Astrocyte (in vitro differentiated cells and primary cell): ENCODE results near the gene CELF5. TPM values are rescaled to one million over a fixed set of nuclear protein-coding genes. Genes with fewer than 3 reads are reported as not detected.
A peak's percentile ranks its signal among the peaks of the same experiment; 100 is the strongest.

Experiments used
- DNase-seq: peaks from one replicate; pipeline ENCODE4 v3.0.0-alpha.2; 2010; ENCODE audit warnings: low read depth
- FAIRE-seq: peaks from 2 replicates; lab custom pipeline; 2011; peaks lifted over from hg19 to GRCh38; lab: Jason Lieb, UNC
- H2AFZ ChIP-seq: 2 replicates; pipeline ENCODE4 v1.6.0; 2012; ENCODE audit warnings: low read depth, low read length, inconsistent platforms
- H3K27ac ChIP-seq: 2 replicates; pipeline ENCODE4 v1.5.1; 2011; ENCODE audit warnings: low read depth, low read length, inconsistent platforms
- H3K27me3 ChIP-seq: 2 replicates; pipeline ENCODE4 v1.6.0; 2011; ENCODE audit warnings: low read length, inconsistent platforms; ENCODE audit not compliant: insufficient read depth
- H3K36me3 ChIP-seq: 2 replicates; pipeline ENCODE4 v1.5.1; 2011; ENCODE audit warnings: low read length, inconsistent platforms; ENCODE audit not compliant: insufficient read depth
- H3K4me1 ChIP-seq: 2 replicates; pipeline ENCODE4 v1.5.1; 2011; ENCODE audit warnings: low read length, inconsistent platforms; ENCODE audit not compliant: insufficient read depth
- H3K4me2 ChIP-seq: 2 replicates; pipeline ENCODE4 v1.6.0; 2012; ENCODE audit warnings: low read length, inconsistent platforms
- H3K4me3 ChIP-seq: 2 replicates; pipeline ENCODE4 v1.5.1; 2011; ENCODE audit warnings: low read depth, mild to moderate bottlenecking, low read length, inconsistent platforms; ENCODE audit not compliant: insufficient read depth
- H3K79me2 ChIP-seq: 2 replicates; pipeline ENCODE4 v1.6.0; 2012; ENCODE audit warnings: mild to moderate bottlenecking, low read length, inconsistent platforms; ENCODE audit not compliant: insufficient read depth
- H3K9ac ChIP-seq: 2 replicates; pipeline ENCODE4 v1.6.0; 2012; ENCODE audit warnings: mild to moderate bottlenecking, low read length, inconsistent platforms
- H3K9me3 ChIP-seq: 2 replicates; pipeline ENCODE4 v1.5.1; 2012; ENCODE audit warnings: low read depth, mild to moderate bottlenecking, low read length, inconsistent platforms; ENCODE audit not compliant: insufficient read depth
- H4K20me1 ChIP-seq: 2 replicates; pipeline ENCODE4 v1.6.0; 2012; ENCODE audit warnings: low read length, inconsistent platforms; ENCODE audit not compliant: insufficient read depth
- H3K27ac Mint-ChIP-seq: one replicate; pipeline ENCODE4 v1.8.0; 2021; ENCODE audit warnings: mild to moderate bottlenecking, mixed read lengths; ENCODE audit not compliant: unreplicated experiment
- H3K27me3 Mint-ChIP-seq: one replicate; pipeline ENCODE4 v1.8.0; 2021; ENCODE audit warnings: low read depth, mixed read lengths; ENCODE audit not compliant: unreplicated experiment
- H3K36me3 Mint-ChIP-seq: one replicate; pipeline ENCODE4 v1.8.0; 2021; ENCODE audit warnings: low read depth, mixed read lengths; ENCODE audit not compliant: unreplicated experiment
- H3K4me1 Mint-ChIP-seq: one replicate; pipeline ENCODE4 v1.8.0; 2021; ENCODE audit warnings: low read depth, mixed read lengths; ENCODE audit not compliant: unreplicated experiment
- H3K4me3 Mint-ChIP-seq: one replicate; pipeline ENCODE4 v1.8.0; 2021; ENCODE audit warnings: mild to moderate bottlenecking, moderate library complexity, mixed read lengths; ENCODE audit not compliant: unreplicated experiment
- H3K9me3 Mint-ChIP-seq: one replicate; pipeline ENCODE4 v1.8.0; 2021; ENCODE audit warnings: mild to moderate bottlenecking, mixed read lengths; ENCODE audit not compliant: unreplicated experiment
- EZH2 ChIP-seq: IDR thresholded peaks from 2 replicates; pipeline ENCODE4 v1.6.1; 2012; ENCODE audit warnings: mild to moderate bottlenecking, low read length, inconsistent platforms; ENCODE audit not compliant: insufficient read depth
- total RNA-seq: library from RNA; stranded (reverse); gene quantifications from 2 replicates; pipeline ENCODE4 v1.2.1, GENCODE V29; 2021
- TF ChIP-seq, protein P1 (sequence below): IDR thresholded peaks from 2 replicates; pipeline ENCODE4 v1.5.1; 2011; ENCODE audit warnings: low read depth, mild to moderate bottlenecking, inconsistent platforms, low read length, moderate library complexity; ENCODE audit not compliant: insufficient read depth

CELF5 gene
- total RNA-seq, 1 donor from 2014 or later: 1.2 TPM

DNA sequence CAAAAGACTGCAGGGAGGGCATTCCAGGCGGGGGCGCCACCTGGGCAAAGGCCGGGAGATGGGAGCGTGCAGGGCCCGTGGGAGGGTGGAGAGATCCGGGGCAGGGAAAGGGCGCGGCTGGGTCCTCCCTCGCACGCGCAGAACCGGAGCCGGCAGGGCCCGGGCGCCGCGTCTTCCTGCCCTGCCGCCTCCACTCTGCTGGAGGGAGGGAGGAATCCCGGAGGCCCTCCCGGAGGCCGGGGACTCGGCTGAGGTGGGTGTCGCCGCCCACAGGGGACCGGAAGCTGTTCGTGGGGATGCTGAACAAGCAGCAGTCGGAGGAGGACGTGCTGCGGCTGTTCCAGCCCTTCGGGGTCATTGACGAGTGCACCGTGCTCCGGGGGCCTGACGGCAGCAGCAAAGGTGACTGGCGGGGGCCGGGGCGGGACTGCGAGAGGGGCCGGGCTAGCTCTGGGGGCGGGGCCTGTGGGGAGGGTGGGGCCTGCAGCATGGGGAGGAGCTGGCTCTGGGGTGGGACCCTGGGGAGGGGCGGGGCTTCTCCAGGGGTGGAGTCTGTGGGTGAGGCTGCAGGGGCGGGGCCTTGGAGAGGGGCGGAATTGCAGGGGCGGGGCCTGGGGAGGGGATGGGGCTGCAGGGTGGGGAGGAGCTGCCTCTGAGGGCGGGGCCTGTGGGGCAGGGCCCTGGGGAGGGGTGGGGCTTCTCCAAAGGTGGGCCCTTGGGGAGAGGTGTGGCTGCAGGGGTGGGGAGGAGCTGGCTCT lies 51.3 kb downstream of the CELF5 start:
- H2AFZ ChIP-seq: no peak overlapping the region
- peak overlapping the region; percentile 77 for H3K4me2 ChIP-seq
- no peaks in the 10 kb centered on the region for H3K9me3 Mint-ChIP-seq
- H3K79me2 ChIP-seq: no peaks in the 10 kb centered on the region
- TF ChIP-seq EZH2: peak; percentile 78
- TF ChIP-seq, protein P1, sequence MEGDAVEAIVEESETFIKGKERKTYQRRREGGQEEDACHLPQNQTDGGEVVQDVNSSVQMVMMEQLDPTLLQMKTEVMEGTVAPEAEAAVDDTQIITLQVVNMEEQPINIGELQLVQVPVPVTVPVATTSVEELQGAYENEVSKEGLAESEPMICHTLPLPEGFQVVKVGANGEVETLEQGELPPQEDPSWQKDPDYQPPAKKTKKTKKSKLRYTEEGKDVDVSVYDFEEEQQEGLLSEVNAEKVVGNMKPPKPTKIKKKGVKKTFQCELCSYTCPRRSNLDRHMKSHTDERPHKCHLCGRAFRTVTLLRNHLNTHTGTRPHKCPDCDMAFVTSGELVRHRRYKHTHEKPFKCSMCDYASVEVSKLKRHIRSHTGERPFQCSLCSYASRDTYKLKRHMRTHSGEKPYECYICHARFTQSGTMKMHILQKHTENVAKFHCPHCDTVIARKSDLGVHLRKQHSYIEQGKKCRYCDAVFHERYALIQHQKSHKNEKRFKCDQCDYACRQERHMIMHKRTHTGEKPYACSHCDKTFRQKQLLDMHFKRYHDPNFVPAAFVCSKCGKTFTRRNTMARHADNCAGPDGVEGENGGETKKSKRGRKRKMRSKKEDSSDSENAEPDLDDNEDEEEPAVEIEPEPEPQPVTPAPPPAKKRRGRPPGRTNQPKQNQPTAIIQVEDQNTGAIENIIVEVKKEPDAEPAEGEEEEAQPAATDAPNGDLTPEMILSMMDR: no peak
- H3K27ac ChIP-seq: no peak overlapping the region
- H3K27me3 Mint-ChIP-seq: peaks cover 41% of the 10 kb centered on the region
- peaks cover 1% of the 10 kb centered on the region for H3K4me1 Mint-ChIP-seq
- peaks cover 25% of the 10 kb centered on the region for H3K27me3 ChIP-seq
- H3K9ac ChIP-seq: no peak overlapping the region
- H3K27ac Mint-ChIP-seq: no peak overlapping the region
- peak; percentile 8 for DNase-seq
- no peak for FAIRE-seq
- no peaks in the 10 kb centered on the region for H3K36me3 ChIP-seq
- H3K9me3 ChIP-seq: peaks cover 7% of the 10 kb centered on the region
- no peaks in the 10 kb centered on the region for H3K36me3 Mint-ChIP-seq
- H4K20me1 ChIP-seq: no peaks in the 10 kb centered on the region
- H3K4me3 ChIP-seq: no peak overlapping the region
- H3K4me1 ChIP-seq: peaks cover 3% of the 10 kb centered on the region
- H3K4me3 Mint-ChIP-seq: peak overlapping the region; percentile 82

GRCh38 chr19:3276341-3276799 lies 51.9 kb downstream of the CELF5 start:
- peaks cover 44% of the 10 kb centered on the region for H3K27me3 Mint-ChIP-seq
- H3K4me3 Mint-ChIP-seq: no peak overlapping the region
- Histone ChIP-seq H4K20me1 (no peaks in the 10 kb centered on the region), H3K27ac (no peak overlapping the region), H3K9me3 (peaks cover 7% of the 10 kb centered on the region), H3K79me2 (no peaks in the 10 kb centered on the region), H3K36me3 (no peaks in the 10 kb centered on the region), H2AFZ (no peak overlapping the region), H3K27me3 (peaks cover 25% of the 10 kb centered on the region), H3K4me3 (no peak overlapping the region), H3K4me2 (no peak overlapping the region), H3K9ac (no peak overlapping the region), H3K4me1 (peaks cover 3% of the 10 kb centered on the region)
- H3K4me1 Mint-ChIP-seq: peaks cover 1% of the 10 kb centered on the region
- no peak overlapping the region for H3K27ac Mint-ChIP-seq
- H3K36me3 Mint-ChIP-seq: no peaks in the 10 kb centered on the region
- DNase-seq (no peak), FAIRE-seq (no peak)
- no peaks in the 10 kb centered on the region for H3K9me3 Mint-ChIP-seq
- TF ChIP-seq EZH2: no peak
- TF ChIP-seq, protein P1: no peak

- Mint-ChIP-seq H3K27me3 (peaks cover 45% of the 10 kb centered on the region), H3K36me3 (no peaks in the 10 kb centered on the region), H3K9me3 (no peaks in the 10 kb centered on the region), H3K4me1 (peaks cover 1% of the 10 kb centered on the region), H3K27ac (no peak overlapping the region), H3K4me3 (no peak overlapping the region)
- Histone ChIP-seq H3K9me3 (peaks cover 7% of the 10 kb centered on the region), H3K36me3 (no peaks in the 10 kb centered on the region), H3K27ac (no peak overlapping the region), H3K9ac (no peak overlapping the region), H4K20me1 (no peaks in the 10 kb centered on the region), H3K4me1 (peaks cover 3% of the 10 kb centered on the region), H3K4me2 (no peak overlapping the region), H3K79me2 (no peaks in the 10 kb centered on the region), H2AFZ (no peak overlapping the region), H3K27me3 (peaks cover 18% of the 10 kb centered on the region), H3K4me3 (no peak overlapping the region)
- no peak for TF ChIP-seq EZH2
- TF ChIP-seq, protein P1: no peak
- no peak for FAIRE-seq
- DNase-seq: no peak
These were observed 53.2 kb downstream of the CELF5 start for GRCh38 chr19:3277649-3278048.
